Endothelial cell of umbilical vein (primary cell): Measurements from ENCODE around the gene CDK5. TPM values are rescaled to one million over a fixed set of nuclear protein-coding genes. Genes with fewer than 3 reads are reported as not detected.

Experiments
- BruUV-seq: library from RNA; stranded (reverse); fragments of 400-500 nt; replicated peaks from 2 replicates; lab custom pipeline; 2021; lab: Mats Ljungman, UMichigan
- CTCF ChIA-PET: fragments of 300-600, 350-600 bp; sonication (Branson Sonifier 250); formaldehyde crosslinking; loops from one replicate; lab custom pipeline; 2021; ENCODE audit warnings: antibody characterized with exemption, inconsistent platforms; lab: Charles Lee
- POLR2A ChIA-PET: fragments of 300-600, 350-600 bp; sonication (Branson Sonifier 250); formaldehyde crosslinking; loops from one replicate; lab custom pipeline; 2021; ENCODE audit warnings: antibody characterized with exemption, inconsistent platforms; lab: Charles Lee
- DNase-seq: peaks from one replicate; pipeline ENCODE4 v3.0.0-alpha.2; 2011; ENCODE audit warnings: low read depth, low spot score
- FAIRE-seq: peaks from 2 replicates; lab custom pipeline; 2011; peaks lifted over from hg19 to GRCh38; lab: Jason Lieb, UNC
- H2AFZ ChIP-seq: 2 replicates; pipeline ENCODE4 v1.6.0; 2012; ENCODE audit warnings: low read depth, low read length, control low read depth, inconsistent platforms
- H3K27ac ChIP-seq: 2 replicates; pipeline ENCODE4 v1.5.1; 2011; ENCODE audit warnings: low read depth, mild to moderate bottlenecking, control low read depth, low read length, moderate library complexity; ENCODE audit not compliant: insufficient read depth
- H3K27me3 ChIP-seq, 2 experiments: 2 replicates each; pipeline versions ENCODE4 v1.6.0 to v1.6.1; 2011; ENCODE audit warnings: low read length in 2 of 2, mixed read lengths in 1 of 2; ENCODE audit not compliant: control insufficient read depth in 2 of 2, insufficient read depth in 2 of 2
- H3K36me3 ChIP-seq, 2 experiments: 2 replicates in 1 of 2; 3 replicates in 1 of 2; pipeline ENCODE4 v1.5.1; 2011; ENCODE audit warnings: low read length in 2 of 2, mild to moderate bottlenecking in 1 of 2, moderate library complexity in 1 of 2; ENCODE audit not compliant: control insufficient read depth in 2 of 2, insufficient read depth in 2 of 2; ENCODE audit errors: extremely low read depth in 1 of 2
- H3K4me1 ChIP-seq: 3 replicates; pipeline ENCODE4 v1.5.1; 2011; ENCODE audit warnings: mild to moderate bottlenecking, low read length; ENCODE audit not compliant: control insufficient read depth, insufficient read depth; ENCODE audit errors: extremely low read depth
- H3K4me2 ChIP-seq: 2 replicates; pipeline ENCODE4 v1.6.1; 2011; ENCODE audit warnings: low read length, control low read depth, mixed read lengths; ENCODE audit not compliant: insufficient read depth
- H3K4me3 ChIP-seq, 3 experiments: fragments of 200-600 bp in 1 of 3; sonication (generic), shearing (Covaris generic) in 1 of 3; replicated peaks in 1 of 3; 2 replicates each; pipeline ENCODE4 v1.5.1; 2011 to 2016; ENCODE audit warnings: control low read depth in 3 of 3, low read length in 3 of 3, mild to moderate bottlenecking in 2 of 3, inconsistent platforms in 1 of 3, low read depth in 1 of 3, moderate library complexity in 1 of 3; ENCODE audit not compliant: insufficient read depth in 1 of 3
- H3K79me2 ChIP-seq: 2 replicates; pipeline ENCODE4 v1.6.0; 2012; ENCODE audit warnings: low read length, inconsistent platforms; ENCODE audit not compliant: control insufficient read depth, insufficient read depth
- H3K9ac ChIP-seq: replicated peaks from 2 replicates; pipeline ENCODE3; 2011; ENCODE audit warnings: low read length, control low read depth; ENCODE audit not compliant: insufficient read depth; ENCODE audit errors: extremely low read depth
- H3K9me1 ChIP-seq: replicated peaks from 3 replicates; pipeline ENCODE4 v1.6.0; 2011; ENCODE audit warnings: mild to moderate bottlenecking, low read length; ENCODE audit not compliant: control insufficient read depth, insufficient read depth; ENCODE audit errors: extremely low read depth
- H3K9me3 ChIP-seq: replicated peaks from 2 replicates; pipeline ENCODE4 v1.5.1; 2012; ENCODE audit warnings: low read length, inconsistent platforms; ENCODE audit not compliant: control insufficient read depth, insufficient read depth
- H4K20me1 ChIP-seq: replicated peaks from 2 replicates; pipeline ENCODE3; 2011; ENCODE audit warnings: mild to moderate bottlenecking, low read length; ENCODE audit not compliant: control insufficient read depth, insufficient read depth; ENCODE audit errors: extremely low read depth
- EZH2 ChIP-seq: IDR thresholded peaks from 2 replicates; pipeline ENCODE4 v1.6.1; 2012; ENCODE audit warnings: borderline replicate concordance, low read depth, mild to moderate bottlenecking, moderate library complexity, low read length, inconsistent platforms; ENCODE audit not compliant: severe bottlenecking
- FOS ChIP-seq: IDR thresholded peaks from 2 replicates; pipeline ENCODE4 v1.6.1; 2011; ENCODE audit warnings: mild to moderate bottlenecking, low read length, moderate library complexity, borderline replicate concordance; ENCODE audit not compliant: insufficient read depth
- GATA2 ChIP-seq: IDR thresholded peaks from 2 replicates; pipeline ENCODE4 v1.7.0; 2011; ENCODE audit warnings: low read depth, mild to moderate bottlenecking, moderate library complexity, mixed read lengths, low read length; ENCODE audit not compliant: insufficient read length, insufficient read depth
- JUN ChIP-seq: IDR thresholded peaks from 2 replicates; pipeline ENCODE4 v1.6.1; 2011; ENCODE audit warnings: borderline replicate concordance, low read depth; ENCODE audit not compliant: insufficient read length, insufficient read depth
- MYC ChIP-seq: IDR thresholded peaks from one replicate; pipeline ENCODE4 v1.6.1; 2011; ENCODE audit warnings: mild to moderate bottlenecking, low read depth, low read length
- POLR2A ChIP-seq: IDR thresholded peaks from 2 replicates; pipeline ENCODE4 v1.6.1; 2012; ENCODE audit warnings: low read depth, mild to moderate bottlenecking, control low read depth, low read length
- POLR2AphosphoS5 ChIP-seq: IDR thresholded peaks from 2 replicates; pipeline ENCODE4 v1.6.1; 2012; ENCODE audit warnings: low read depth, mild to moderate bottlenecking, control low read depth, low read length, moderate library complexity; ENCODE audit not compliant: insufficient read depth
- dilution Hi-C: fragments of 300-500 bp; cut with MboI; formaldehyde crosslinking; loops from one replicate; pipeline ENCODE4 v1.15.0; 2019; ENCODE audit warnings: low sequenced_read_pairs; ENCODE audit not compliant: extremely low pct_ligation_motif_present
- intact Hi-C: fragments of 100-400 bp; cut with micrococcal nuclease; formaldehyde crosslinking; loops from one replicate; pipeline ENCODE4 v1.10.0; 2022
- polyA plus RNA-seq, 4 experiments: library from polyadenylated mRNA; depleted of rRNA in 3 of 4; stranded (reverse) in 3 of 4; unstranded in 1 of 4; fragments of >200 nt; gene quantifications; 2 replicates each; pipeline versions ENCODE4 v1.2.1 to v1.2.3, GENCODE V29; 2011 to 2012; ENCODE audit warnings: missing spikeins in 1 of 4
- total RNA-seq: library from RNA; stranded (reverse); gene quantifications from 2 replicates; pipeline ENCODE4 v1.2.3, GENCODE V29; 2021
- TF ChIP-seq, protein P1 (sequence below): IDR thresholded peaks from 2 replicates; pipeline ENCODE4 v1.6.1; 2011; ENCODE audit not compliant: insufficient read depth, insufficient read length
- TF ChIP-seq, protein P2 (sequence below), 2 donors: IDR thresholded peaks; 1 replicate in 1 of 2; 2 replicates in 1 of 2; pipeline ENCODE4 v1.5.1; 2011; ENCODE audit warnings: low read length in 2 of 2, mild to moderate bottlenecking in 2 of 2, moderate library complexity in 2 of 2, control low read depth in 1 of 2, inconsistent platforms in 1 of 2, low read depth in 1 of 2; ENCODE audit not compliant: insufficient read depth in 1 of 2; ENCODE audit errors: extremely low read depth in 1 of 2

The CDK5 gene
- total and polyA plus RNA-seq, 2 donors (not counting 3 experiments of a cell fraction or from before 2014, with no cell fraction given): 16.5 to 38.3 TPM

DNA sequence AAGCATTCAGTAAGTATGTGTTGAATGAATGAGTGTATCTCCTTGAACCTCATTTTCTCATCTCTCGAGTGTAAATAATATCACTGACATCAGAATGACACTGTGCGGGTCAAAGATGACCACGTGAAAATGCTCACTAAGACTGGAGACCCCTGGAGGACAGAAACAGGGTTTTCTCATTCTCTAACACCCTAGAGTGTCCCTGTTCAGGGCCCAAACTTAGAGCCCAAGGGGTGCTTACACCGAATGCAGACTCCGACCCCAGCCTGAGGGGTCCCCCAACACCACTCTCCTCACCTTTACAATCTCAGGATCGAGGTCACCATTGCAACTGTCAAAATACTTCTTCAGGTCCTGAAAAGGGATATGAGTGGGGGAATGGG is 1.4 kb downstream of the CDK5 start:
- Histone ChIP-seq H3K27ac (no peak overlapping the region), H3K4me3 (no peak overlapping the region), H3K36me3 (no peaks in the 10 kb centered on the region), H3K4me1 (peaks cover 26% of the 10 kb centered on the region), H2AFZ (no peak overlapping the region), H3K79me2 (peaks cover 16% of the 10 kb centered on the region), H3K9me1 (no peaks in the 10 kb centered on the region), H3K9me3 (no peaks in the 10 kb centered on the region), H4K20me1 (no peaks in the 10 kb centered on the region), H3K27me3 (no peaks in the 10 kb centered on the region), H3K4me2 (no peak overlapping the region), H3K9ac (no peak overlapping the region)
- dilution Hi-C loops (no loop called here), intact Hi-C loops (no loop called here)
- FAIRE-seq: no peak
- CTCF ChIA-PET: no interaction called here
- TF ChIP-seq GATA2: no peak
- no peak for TF ChIP-seq FOS
- no peak for TF ChIP-seq MYC
- TF ChIP-seq JUN: no peak
- TF ChIP-seq, protein P1, sequence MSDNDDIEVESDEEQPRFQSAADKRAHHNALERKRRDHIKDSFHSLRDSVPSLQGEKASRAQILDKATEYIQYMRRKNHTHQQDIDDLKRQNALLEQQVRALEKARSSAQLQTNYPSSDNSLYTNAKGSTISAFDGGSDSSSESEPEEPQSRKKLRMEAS: no peak
- TF ChIP-seq EZH2: no peak
- TF ChIP-seq, protein P2, sequence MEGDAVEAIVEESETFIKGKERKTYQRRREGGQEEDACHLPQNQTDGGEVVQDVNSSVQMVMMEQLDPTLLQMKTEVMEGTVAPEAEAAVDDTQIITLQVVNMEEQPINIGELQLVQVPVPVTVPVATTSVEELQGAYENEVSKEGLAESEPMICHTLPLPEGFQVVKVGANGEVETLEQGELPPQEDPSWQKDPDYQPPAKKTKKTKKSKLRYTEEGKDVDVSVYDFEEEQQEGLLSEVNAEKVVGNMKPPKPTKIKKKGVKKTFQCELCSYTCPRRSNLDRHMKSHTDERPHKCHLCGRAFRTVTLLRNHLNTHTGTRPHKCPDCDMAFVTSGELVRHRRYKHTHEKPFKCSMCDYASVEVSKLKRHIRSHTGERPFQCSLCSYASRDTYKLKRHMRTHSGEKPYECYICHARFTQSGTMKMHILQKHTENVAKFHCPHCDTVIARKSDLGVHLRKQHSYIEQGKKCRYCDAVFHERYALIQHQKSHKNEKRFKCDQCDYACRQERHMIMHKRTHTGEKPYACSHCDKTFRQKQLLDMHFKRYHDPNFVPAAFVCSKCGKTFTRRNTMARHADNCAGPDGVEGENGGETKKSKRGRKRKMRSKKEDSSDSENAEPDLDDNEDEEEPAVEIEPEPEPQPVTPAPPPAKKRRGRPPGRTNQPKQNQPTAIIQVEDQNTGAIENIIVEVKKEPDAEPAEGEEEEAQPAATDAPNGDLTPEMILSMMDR (IDR thresholded peaks at IDR 0.05; ENCODE audit: extremely low read depth in 1 of 2, insufficient read depth in 1 of 2, low read depth in 1 of 2, low read length in 2 of 2): no peak
- TF ChIP-seq POLR2AphosphoS5: no peak
- no peak for TF ChIP-seq POLR2A
- no peak for DNase-seq
- POLR2A ChIA-PET: no interaction called here
- no TSS peak for BruUV-seq
